Measurements from ENCODE around the gene KIF5B.
"Not testable (repeated sequence)": the region's sequence is repeated elsewhere in the genome, so short reads cannot be mapped to it uniquely, and the experiment has no call there.

KIF5B gene

GRCh38 chr10:31978156-31978483 lies 78.1 kb downstream of the KIF5B start:
- Mint-ChIP-seq H3K9me3 (peaks cover 2% of the 10 kb centered on the region), H3K36me3 (peaks cover 2% of the 10 kb centered on the region), H3K27me3 (peaks cover 9% of the 10 kb centered on the region), H3K4me1 (peaks cover 7% of the 10 kb centered on the region), H3K4me3 (no peak overlapping the region), H3K27ac (no peak overlapping the region)
- DNase-seq (ENCODE audit: low spot score in 2 of 2) = no peak
- ATAC-seq (ENCODE audit: low read depth) = no peak

- Mint-ChIP-seq H3K9me3 (peaks cover 2% of the 10 kb centered on the region), H3K4me3 (peak overlapping the region; percentile 18), H3K4me1 (peaks cover 7% of the 10 kb centered on the region), H3K36me3 (peaks cover 2% of the 10 kb centered on the region), H3K27me3 (peaks cover 8% of the 10 kb centered on the region), H3K27ac (no peak overlapping the region)
- DNase-seq (ENCODE audit: low spot score in 2 of 2) = no peak
- ATAC-seq (ENCODE audit: low read depth) = peak; percentile 98
Measured at GRCh38 chr10:31977440-31978155, 78.6 kb downstream of the KIF5B start.

GRCh38 chr10:31975157-31975765 lies 81.0 kb downstream of the KIF5B start:
- no peak for DNase-seq (ENCODE audit: low spot score in 2 of 2)
- peaks cover 4% of the 10 kb centered on the region for H3K27me3 Mint-ChIP-seq
- ATAC-seq (ENCODE audit: low read depth) = no peak
- H3K9me3 Mint-ChIP-seq = peaks cover 2% of the 10 kb centered on the region
- H3K27ac Mint-ChIP-seq = no peak overlapping the region
- H3K36me3 Mint-ChIP-seq = peaks cover 2% of the 10 kb centered on the region
- no peak overlapping the region for H3K4me3 Mint-ChIP-seq
- H3K4me1 Mint-ChIP-seq = peaks cover 7% of the 10 kb centered on the region

- Mint-ChIP-seq H3K9me3 (peaks cover 2% of the 10 kb centered on the region), H3K4me1 (peaks cover 7% of the 10 kb centered on the region), H3K36me3 (peaks cover 2% of the 10 kb centered on the region), H3K27me3 (no peaks in the 10 kb centered on the region), H3K4me3 (no peak overlapping the region), H3K27ac (no peak overlapping the region)
- DNase-seq (ENCODE audit: low spot score in 2 of 2) = no peak
- ATAC-seq (ENCODE audit: low read depth) = no peak
Measured at GRCh38 chr10:31974434-31975124, 81.6 kb downstream of the KIF5B start.

GRCh38 chr10:31972519-31973041 lies 83.6 kb downstream of the KIF5B start:
- Mint-ChIP-seq H3K36me3 (peaks cover 2% of the 10 kb centered on the region), H3K27me3 (no peaks in the 10 kb centered on the region), H3K9me3 (peaks cover 2% of the 10 kb centered on the region), H3K27ac (no peak overlapping the region), H3K4me3 (no peak overlapping the region), H3K4me1 (peaks cover 5% of the 10 kb centered on the region)
- DNase-seq (ENCODE audit: low spot score in 2 of 2) (no peak), ATAC-seq (ENCODE audit: low read depth) (no peak)

- not testable (repeated sequence) for H3K4me3 Mint-ChIP-seq; DNase-seq (ENCODE audit: low spot score in 2 of 2); H3K36me3 Mint-ChIP-seq; H3K4me1 Mint-ChIP-seq; H3K9me3 Mint-ChIP-seq; H3K27me3 Mint-ChIP-seq; H3K27ac Mint-ChIP-seq; ATAC-seq (ENCODE audit: low read depth)
Measured at GRCh38 chr10:31969847-31970246, 86.4 kb downstream of the KIF5B start.

- ATAC-seq (ENCODE audit: low read depth) (no peak), DNase-seq (ENCODE audit: low spot score in 2 of 2) (no peak)
- no peak overlapping the region for H3K4me3 Mint-ChIP-seq
- peaks cover 2% of the 10 kb centered on the region for H3K36me3 Mint-ChIP-seq
- H3K27ac Mint-ChIP-seq = no peak overlapping the region
- no peaks in the 10 kb centered on the region for H3K27me3 Mint-ChIP-seq
- peaks cover 3% of the 10 kb centered on the region for H3K4me1 Mint-ChIP-seq
- no peaks in the 10 kb centered on the region for H3K9me3 Mint-ChIP-seq
Measured at GRCh38 chr10:31963589-31963980, 92.6 kb downstream of the KIF5B start.

- ATAC-seq (ENCODE audit: low read depth) = no peak
- H3K4me3 Mint-ChIP-seq = no peak overlapping the region
- no peak overlapping the region for H3K27ac Mint-ChIP-seq
- H3K9me3 Mint-ChIP-seq = no peaks in the 10 kb centered on the region
- no peaks in the 10 kb centered on the region for H3K27me3 Mint-ChIP-seq
- no peak for DNase-seq (ENCODE audit: low spot score in 2 of 2)
- peaks cover 2% of the 10 kb centered on the region for H3K36me3 Mint-ChIP-seq
- peaks cover 3% of the 10 kb centered on the region for H3K4me1 Mint-ChIP-seq
Measured at GRCh38 chr10:31962826-31963588, 93.2 kb downstream of the KIF5B start.

GRCh38 chr10:31961277-31962074 lies 94.7 kb downstream of the KIF5B start:
- peaks cover 2% of the 10 kb centered on the region for H3K36me3 Mint-ChIP-seq
- no peaks in the 10 kb centered on the region for H3K9me3 Mint-ChIP-seq
- no peaks in the 10 kb centered on the region for H3K27me3 Mint-ChIP-seq
- ATAC-seq (ENCODE audit: low read depth) = peak; percentile 41
- H3K4me1 Mint-ChIP-seq = peaks cover 3% of the 10 kb centered on the region
- DNase-seq (ENCODE audit: low spot score in 2 of 2) = no peak
- H3K27ac Mint-ChIP-seq = no peak overlapping the region
- no peak overlapping the region for H3K4me3 Mint-ChIP-seq

GRCh38 chr10:31959461-31960173 lies 96.6 kb downstream of the KIF5B start:
- peaks cover 3% of the 10 kb centered on the region for H3K9me3 Mint-ChIP-seq
- peaks cover 3% of the 10 kb centered on the region for H3K4me1 Mint-ChIP-seq
- H3K36me3 Mint-ChIP-seq = peaks cover 7% of the 10 kb centered on the region
- H3K27me3 Mint-ChIP-seq = peaks cover 1% of the 10 kb centered on the region
- ATAC-seq (ENCODE audit: low read depth) (no peak), DNase-seq (ENCODE audit: low spot score in 2 of 2) (no peak)
- no peak overlapping the region for H3K27ac Mint-ChIP-seq
- no peak overlapping the region for H3K4me3 Mint-ChIP-seq
